ENCODE data around the gene RAB3B. TPM values are rescaled to one million over a fixed set of nuclear protein-coding genes. Genes with fewer than 3 reads are reported as not detected.

Gene RAB3B
- total and polyA plus RNA-seq, 2 donors (not counting 1 experiment from before 2014, with no cell fraction given), result 36.5 to 51.6 TPM

- TF ChIP-seq CTCF (conservative IDR thresholded peaks at IDR 0.05 in 1 of 2, IDR thresholded peaks at IDR 0.05 in 1 of 2; ENCODE audit: low read depth in 1 of 2, low read length in 2 of 2), result no peak
- TF ChIP-seq EZH2 (IDR thresholded peaks at IDR 0.05; ENCODE audit: low read length, missing control alignments), result no peak
- H3K4me3 ChIP-seq (replicated peaks in 1 of 4; ENCODE audit: control extremely low read depth in 1 of 4, insufficient read depth in 1 of 4, low read depth in 3 of 4, low read length in 4 of 4), result peak overlapping the region; percentile 59 to 90 (median 82)
- peaks cover 7% of the 10 kb centered on the region for H3K4me1 ChIP-seq (ENCODE audit: control insufficient read depth, extremely low read depth, insufficient read depth, low read length)
- no peaks in the 10 kb centered on the region for H3K27me3 ChIP-seq (ENCODE audit: control insufficient read depth, insufficient read depth, low read length)
- H3K9ac ChIP-seq (ENCODE audit: insufficient read depth, low read length), result peak overlapping the region; percentile 97
- H3K27ac ChIP-seq (ENCODE audit: insufficient read depth, low read length), result peak overlapping the region; percentile 96
- peaks cover 25% of the 10 kb centered on the region for H3K79me2 ChIP-seq (ENCODE audit: control insufficient read depth, insufficient read depth, low read length)
- H3K4me2 ChIP-seq (ENCODE audit: extremely low read depth, insufficient read depth, low read length), result peak overlapping the region; percentile 84
- H2AFZ ChIP-seq (ENCODE audit: low read length), result peak overlapping the region; percentile 86
- no peak for DNase-seq (ENCODE audit: low read depth in 2 of 2)
- no peaks in the 10 kb centered on the region for H3K36me3 ChIP-seq (ENCODE audit: control insufficient read depth, insufficient read depth, low read length)
- H4K20me1 ChIP-seq (ENCODE audit: control insufficient read depth, extremely low read depth, insufficient read depth, low read length), result no peaks in the 10 kb centered on the region
- no peaks in the 10 kb centered on the region for H3K9me3 ChIP-seq (ENCODE audit: control insufficient read depth, insufficient read depth, low read depth, low read length)
These were observed 43.5 kb upstream of the RAB3B start for GRCh38 chr1:52034050-52034384.

- H3K79me2 ChIP-seq (ENCODE audit: control insufficient read depth, insufficient read depth, low read length), result peaks cover 25% of the 10 kb centered on the region
- DNase-seq (ENCODE audit: low read depth in 2 of 2), result peak; percentile 93
- H3K27me3 ChIP-seq (ENCODE audit: control insufficient read depth, insufficient read depth, low read length), result no peaks in the 10 kb centered on the region
- peak within 1 kb of the TSS; percentile 59 to 90 (median 82) for H3K4me3 ChIP-seq (replicated peaks in 1 of 4; ENCODE audit: control extremely low read depth in 1 of 4, insufficient read depth in 1 of 4, low read depth in 3 of 4, low read length in 4 of 4)
- H3K27ac ChIP-seq (ENCODE audit: insufficient read depth, low read length), result peak within 1 kb of the TSS; percentile 96
- peaks cover 7% of the 10 kb centered on the region for H3K4me1 ChIP-seq (ENCODE audit: control insufficient read depth, extremely low read depth, insufficient read depth, low read length)
- H3K9ac ChIP-seq (ENCODE audit: insufficient read depth, low read length), result peak within 1 kb of the TSS; percentile 97
- no peaks in the 10 kb centered on the region for H4K20me1 ChIP-seq (ENCODE audit: control insufficient read depth, extremely low read depth, insufficient read depth, low read length)
- TF ChIP-seq EZH2 (IDR thresholded peaks at IDR 0.05; ENCODE audit: low read length, missing control alignments) (no peak), CTCF (conservative IDR thresholded peaks at IDR 0.05 in 1 of 2, IDR thresholded peaks at IDR 0.05 in 1 of 2; ENCODE audit: low read depth in 1 of 2, low read length in 2 of 2) (no peak)
- no peaks in the 10 kb centered on the region for H3K9me3 ChIP-seq (ENCODE audit: control insufficient read depth, insufficient read depth, low read depth, low read length)
- peak within 1 kb of the TSS; percentile 93 for H3K4me2 ChIP-seq (ENCODE audit: extremely low read depth, insufficient read depth, low read length)
- H2AFZ ChIP-seq (ENCODE audit: low read length), result peak within 1 kb of the TSS; percentile 91
- no peaks in the 10 kb centered on the region for H3K36me3 ChIP-seq (ENCODE audit: control insufficient read depth, insufficient read depth, low read length)
These were observed 42.9 kb upstream of the RAB3B start, which contains the start of gene KTI12 for GRCh38 chr1:52033190-52034049. Gene KTI12, minus strand, starts transcription at chr1:52033810. Its CDS starts 49 bp downstream, at chr1:52033761.

DNA sequence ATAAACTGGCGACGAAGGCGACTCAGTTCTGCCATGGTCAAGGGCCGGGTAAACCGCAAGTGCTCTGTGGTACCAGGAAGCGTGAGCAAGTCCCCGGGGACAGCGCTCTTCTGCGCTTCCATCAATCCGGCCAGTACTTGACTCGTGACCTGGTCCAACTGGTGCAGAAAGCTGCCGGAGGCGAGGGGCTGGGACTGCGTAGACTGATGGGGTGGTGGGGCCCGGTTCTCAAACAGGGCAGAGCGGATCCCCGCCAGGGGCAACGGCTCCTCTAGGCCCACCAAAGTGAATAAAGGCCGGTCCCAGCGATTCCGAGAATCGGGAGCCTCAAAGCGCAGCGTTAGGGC, 42.3 kb upstream of the RAB3B start:
- no peak overlapping the region for H2AFZ ChIP-seq (ENCODE audit: low read length)
- peak overlapping the region; percentile 96 for H3K27ac ChIP-seq (ENCODE audit: insufficient read depth, low read length)
- H3K9ac ChIP-seq (ENCODE audit: insufficient read depth, low read length), result peak overlapping the region; percentile 97
- no peaks in the 10 kb centered on the region for H4K20me1 ChIP-seq (ENCODE audit: control insufficient read depth, extremely low read depth, insufficient read depth, low read length)
- H3K4me3 ChIP-seq (replicated peaks in 1 of 4; ENCODE audit: control extremely low read depth in 1 of 4, insufficient read depth in 1 of 4, low read depth in 3 of 4, low read length in 4 of 4), result peak overlapping the region; percentile 59 to 90 (median 82)
- H3K36me3 ChIP-seq (ENCODE audit: control insufficient read depth, insufficient read depth, low read length), result no peaks in the 10 kb centered on the region
- H3K79me2 ChIP-seq (ENCODE audit: control insufficient read depth, insufficient read depth, low read length), result peaks cover 25% of the 10 kb centered on the region
- peaks cover 7% of the 10 kb centered on the region for H3K4me1 ChIP-seq (ENCODE audit: control insufficient read depth, extremely low read depth, insufficient read depth, low read length)
- no peaks in the 10 kb centered on the region for H3K9me3 ChIP-seq (ENCODE audit: control insufficient read depth, insufficient read depth, low read depth, low read length)
- TF ChIP-seq CTCF (conservative IDR thresholded peaks at IDR 0.05 in 1 of 2, IDR thresholded peaks at IDR 0.05 in 1 of 2; ENCODE audit: low read depth in 1 of 2, low read length in 2 of 2), result no peak
- TF ChIP-seq EZH2 (IDR thresholded peaks at IDR 0.05; ENCODE audit: low read length, missing control alignments), result no peak
- DNase-seq (ENCODE audit: low read depth in 2 of 2), result peak; percentile 59 to 67
- H3K4me2 ChIP-seq (ENCODE audit: extremely low read depth, insufficient read depth, low read length), result peak overlapping the region; percentile 93
- no peaks in the 10 kb centered on the region for H3K27me3 ChIP-seq (ENCODE audit: control insufficient read depth, insufficient read depth, low read length)
